DND-41 (cell line): ENCODE data around the gene SDK2.

ENCODE experiments used
- ATAC-seq: fragments of 200-7000 bp; cut with Tn5 transposase; 3 replicates; pipeline ENCODE4 v1.9.1; 2021; ENCODE audit warnings: low read depth; ENCODE audit not compliant: insufficient read depth
- DNase-seq: peaks from one replicate; pipeline ENCODE4 v3.0.0-alpha.2; 2020
- H2AFZ ChIP-seq: 2 replicates; pipeline ENCODE4 v1.6.0; 2012; ENCODE audit warnings: low read depth, low read length
- H3K27ac ChIP-seq: 2 replicates; pipeline ENCODE4 v1.5.1; 2012; ENCODE audit warnings: low read length, inconsistent platforms
- H3K27me3 ChIP-seq: fragments of 200-600 bp; sonication (generic); 2 replicates; pipeline ENCODE4 v1.6.0; 2012; ENCODE audit warnings: low read length, mild to moderate bottlenecking, inconsistent platforms; ENCODE audit not compliant: insufficient read depth, poor library complexity
- H3K36me3 ChIP-seq: 2 replicates; pipeline ENCODE4 v1.5.1; 2012; ENCODE audit warnings: low read length, inconsistent platforms; ENCODE audit not compliant: insufficient read depth
- H3K4me1 ChIP-seq: 2 replicates; pipeline ENCODE4 v1.5.1; 2012; ENCODE audit warnings: mild to moderate bottlenecking, low read length; ENCODE audit not compliant: insufficient read depth
- H3K4me2 ChIP-seq: 2 replicates; pipeline ENCODE4 v1.6.0; 2012; ENCODE audit warnings: mild to moderate bottlenecking, moderate library complexity, low read length, inconsistent platforms; ENCODE audit not compliant: insufficient read depth
- H3K4me3 ChIP-seq, 2 experiments: fragments of 200-600 bp in 1 of 2; shearing (Covaris generic) in 1 of 2; 2 replicates each; pipeline ENCODE4 v1.5.1; 2012 to 2016; ENCODE audit warnings: inconsistent platforms in 2 of 2, low read length in 2 of 2, mild to moderate bottlenecking in 2 of 2, low read depth in 1 of 2, moderate library complexity in 1 of 2
- H3K79me2 ChIP-seq: 2 replicates; pipeline ENCODE4 v1.6.0; 2012; ENCODE audit warnings: low read length, inconsistent platforms; ENCODE audit not compliant: insufficient read depth
- H3K9ac ChIP-seq: 2 replicates; pipeline ENCODE4 v1.6.0; 2012; ENCODE audit warnings: low read depth, mild to moderate bottlenecking, inconsistent platforms, low read length, moderate library complexity
- H3K9me3 ChIP-seq: 2 replicates; pipeline ENCODE4 v1.5.1; 2012; ENCODE audit warnings: low read length, moderate library complexity, mild to moderate bottlenecking, inconsistent platforms; ENCODE audit not compliant: insufficient read depth, severe bottlenecking
- H4K20me1 ChIP-seq: 2 replicates; pipeline ENCODE4 v1.6.0; 2012; ENCODE audit warnings: low read length; ENCODE audit not compliant: insufficient read depth
- EZH2 ChIP-seq: IDR thresholded peaks from 3 replicates; pipeline ENCODE4 v1.6.1; 2012; ENCODE audit warnings: borderline replicate concordance, low read depth, mild to moderate bottlenecking, moderate library complexity, low read length, inconsistent platforms; ENCODE audit not compliant: severe bottlenecking
- TF ChIP-seq, protein P1 (sequence below): IDR thresholded peaks from 2 replicates; pipeline ENCODE4 v1.5.1; 2012; ENCODE audit warnings: borderline replicate concordance, low read length, moderate library complexity, mild to moderate bottlenecking; ENCODE audit not compliant: poor library complexity, severe bottlenecking; ENCODE audit errors: extremely low read depth

Gene SDK2

DNA sequence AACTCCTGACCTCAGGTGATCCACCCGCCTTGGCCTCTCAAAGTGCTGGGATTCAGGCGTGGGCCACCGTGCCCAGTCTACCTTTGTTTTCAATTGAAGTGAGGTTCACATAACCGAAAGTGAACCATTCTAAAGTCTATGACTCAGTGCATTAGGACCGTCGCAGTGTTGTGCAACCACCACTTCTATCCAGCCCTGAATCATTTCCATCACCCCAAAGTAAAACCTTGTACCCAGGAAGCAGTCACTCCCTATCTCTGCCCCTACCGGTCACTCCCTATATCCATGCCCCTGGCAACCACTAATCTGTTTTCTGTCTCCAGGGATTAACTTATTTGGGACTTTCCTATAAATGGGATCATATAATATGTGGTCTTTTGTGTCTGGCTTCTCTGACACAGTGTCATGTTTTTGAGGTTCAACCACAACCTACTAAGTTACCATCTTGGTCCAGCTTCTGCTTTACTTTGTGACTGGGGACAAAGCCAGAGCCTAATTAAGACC, 304.1 kb downstream of the SDK2 start:
- no peaks in the 10 kb centered on the region for H3K9me3 ChIP-seq
- no peak for TF ChIP-seq EZH2
- TF ChIP-seq, protein P1, sequence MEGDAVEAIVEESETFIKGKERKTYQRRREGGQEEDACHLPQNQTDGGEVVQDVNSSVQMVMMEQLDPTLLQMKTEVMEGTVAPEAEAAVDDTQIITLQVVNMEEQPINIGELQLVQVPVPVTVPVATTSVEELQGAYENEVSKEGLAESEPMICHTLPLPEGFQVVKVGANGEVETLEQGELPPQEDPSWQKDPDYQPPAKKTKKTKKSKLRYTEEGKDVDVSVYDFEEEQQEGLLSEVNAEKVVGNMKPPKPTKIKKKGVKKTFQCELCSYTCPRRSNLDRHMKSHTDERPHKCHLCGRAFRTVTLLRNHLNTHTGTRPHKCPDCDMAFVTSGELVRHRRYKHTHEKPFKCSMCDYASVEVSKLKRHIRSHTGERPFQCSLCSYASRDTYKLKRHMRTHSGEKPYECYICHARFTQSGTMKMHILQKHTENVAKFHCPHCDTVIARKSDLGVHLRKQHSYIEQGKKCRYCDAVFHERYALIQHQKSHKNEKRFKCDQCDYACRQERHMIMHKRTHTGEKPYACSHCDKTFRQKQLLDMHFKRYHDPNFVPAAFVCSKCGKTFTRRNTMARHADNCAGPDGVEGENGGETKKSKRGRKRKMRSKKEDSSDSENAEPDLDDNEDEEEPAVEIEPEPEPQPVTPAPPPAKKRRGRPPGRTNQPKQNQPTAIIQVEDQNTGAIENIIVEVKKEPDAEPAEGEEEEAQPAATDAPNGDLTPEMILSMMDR = no peak
- H3K9ac ChIP-seq = no peak overlapping the region
- no peaks in the 10 kb centered on the region for H3K27me3 ChIP-seq
- no peaks in the 10 kb centered on the region for H4K20me1 ChIP-seq
- no peaks in the 10 kb centered on the region for H3K4me1 ChIP-seq
- no peaks in the 10 kb centered on the region for H3K79me2 ChIP-seq
- DNase-seq (no peak), ATAC-seq (no peak)
- no peak overlapping the region for H3K27ac ChIP-seq
- H3K4me3 ChIP-seq = no peak overlapping the region
- no peaks in the 10 kb centered on the region for H3K36me3 ChIP-seq
- no peak overlapping the region for H2AFZ ChIP-seq
- H3K4me2 ChIP-seq = no peak overlapping the region

DNA sequence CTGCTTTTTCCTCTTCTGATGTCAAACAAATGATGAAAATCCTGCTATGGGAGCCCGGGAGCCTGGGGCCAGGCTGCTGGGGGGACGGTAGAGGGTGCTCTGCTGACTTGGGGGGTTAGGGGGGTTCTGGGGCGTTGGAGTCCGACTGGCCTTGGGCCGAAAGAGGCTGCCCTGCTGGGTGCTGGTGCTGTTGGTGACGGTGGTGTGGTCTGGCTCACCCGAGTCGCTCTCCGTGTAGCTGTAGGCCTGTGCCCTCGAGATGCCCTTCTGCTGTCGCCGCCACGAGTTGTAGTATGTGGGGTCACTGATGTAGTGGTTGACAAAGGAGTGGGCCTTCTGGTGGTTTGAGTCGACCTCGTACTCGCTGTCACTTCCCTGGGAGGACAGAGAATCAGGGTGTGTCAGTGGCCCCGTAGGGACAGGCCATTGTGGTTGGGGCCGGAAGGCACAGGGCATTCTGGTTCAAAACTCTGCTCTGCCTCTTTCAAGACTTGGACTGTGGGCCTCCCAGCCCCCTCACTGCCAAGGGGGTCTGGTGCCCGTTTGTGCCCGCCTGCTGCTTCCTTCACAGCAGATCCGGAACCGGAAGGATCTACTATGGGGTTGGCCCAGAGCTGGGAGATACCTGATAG, 305.6 kb downstream of the SDK2 start:
- no peak for TF ChIP-seq EZH2
- TF ChIP-seq, protein P1 = no peak
- no peaks in the 10 kb centered on the region for H3K79me2 ChIP-seq
- H3K27ac ChIP-seq = no peak overlapping the region
- no peaks in the 10 kb centered on the region for H4K20me1 ChIP-seq
- H3K36me3 ChIP-seq = no peaks in the 10 kb centered on the region
- H3K4me2 ChIP-seq = no peak overlapping the region
- no peaks in the 10 kb centered on the region for H3K27me3 ChIP-seq
- no peaks in the 10 kb centered on the region for H3K4me1 ChIP-seq
- no peak for DNase-seq
- no peak overlapping the region for H3K4me3 ChIP-seq
- no peak overlapping the region for H2AFZ ChIP-seq
- H3K9me3 ChIP-seq = no peaks in the 10 kb centered on the region
- ATAC-seq = no peak
- no peak overlapping the region for H3K9ac ChIP-seq

DNA sequence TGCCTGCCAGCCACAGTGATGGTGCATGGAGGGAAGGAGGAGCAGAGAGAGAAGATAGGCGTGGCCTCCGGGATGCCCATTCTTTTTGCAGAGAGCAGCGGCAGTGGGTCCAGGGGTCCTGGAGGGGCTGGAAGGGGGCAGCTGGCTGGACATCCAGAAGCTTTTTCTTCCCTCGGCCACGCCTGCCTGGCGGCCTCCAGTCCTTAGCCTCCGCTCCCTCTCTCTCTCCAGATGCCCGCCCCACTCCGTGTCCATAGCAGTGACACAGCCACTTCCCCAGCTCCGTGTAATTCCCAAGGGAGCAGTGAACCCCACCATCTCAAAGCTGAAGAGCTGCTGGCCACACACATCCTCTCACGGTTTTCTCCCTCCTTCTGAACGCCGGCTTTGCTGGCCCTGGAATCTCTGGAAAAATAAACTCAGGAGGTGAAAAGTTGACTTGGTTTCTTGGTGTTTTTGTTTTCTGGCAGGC, 306.2 kb downstream of the SDK2 start:
- Histone ChIP-seq H3K27ac (no peak overlapping the region), H3K9me3 (no peaks in the 10 kb centered on the region), H3K4me3 (no peak overlapping the region), H3K79me2 (no peaks in the 10 kb centered on the region), H3K9ac (no peak overlapping the region), H3K27me3 (no peaks in the 10 kb centered on the region), H3K4me1 (no peaks in the 10 kb centered on the region), H3K4me2 (no peak overlapping the region), H4K20me1 (no peaks in the 10 kb centered on the region), H2AFZ (no peak overlapping the region), H3K36me3 (no peaks in the 10 kb centered on the region)
- no peak for DNase-seq
- ATAC-seq = no peak
- TF ChIP-seq EZH2 = no peak
- TF ChIP-seq, protein P1 = no peak
